Measurements from ENCODE around the gene MRPL38.

DNA sequence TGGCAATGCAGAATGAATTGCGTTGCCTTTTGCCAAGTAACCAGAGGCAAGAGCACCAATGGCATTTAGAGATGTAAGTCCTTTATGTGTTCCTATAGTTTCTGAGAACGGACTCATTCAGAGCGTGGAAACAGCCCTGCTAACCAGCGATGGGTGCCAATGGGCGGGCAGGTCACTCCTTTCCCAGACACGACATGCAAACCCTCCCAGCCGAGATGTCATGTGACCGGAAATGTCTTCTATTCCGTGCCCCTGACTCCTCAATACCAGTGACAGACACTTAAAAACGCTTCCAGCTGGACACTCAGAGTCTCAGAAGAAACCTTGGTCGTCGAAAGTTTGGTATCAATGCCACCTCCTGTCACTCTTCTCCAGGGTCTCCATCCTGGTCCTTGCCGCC, 33.0 kb upstream of the MRPL38 start:
- TF ChIP-seq EZH2 (IDR thresholded peaks at IDR 0.05; ENCODE audit: borderline replicate concordance, low read depth, low read length, severe bottlenecking), result no peak
- TF ChIP-seq, protein P1, sequence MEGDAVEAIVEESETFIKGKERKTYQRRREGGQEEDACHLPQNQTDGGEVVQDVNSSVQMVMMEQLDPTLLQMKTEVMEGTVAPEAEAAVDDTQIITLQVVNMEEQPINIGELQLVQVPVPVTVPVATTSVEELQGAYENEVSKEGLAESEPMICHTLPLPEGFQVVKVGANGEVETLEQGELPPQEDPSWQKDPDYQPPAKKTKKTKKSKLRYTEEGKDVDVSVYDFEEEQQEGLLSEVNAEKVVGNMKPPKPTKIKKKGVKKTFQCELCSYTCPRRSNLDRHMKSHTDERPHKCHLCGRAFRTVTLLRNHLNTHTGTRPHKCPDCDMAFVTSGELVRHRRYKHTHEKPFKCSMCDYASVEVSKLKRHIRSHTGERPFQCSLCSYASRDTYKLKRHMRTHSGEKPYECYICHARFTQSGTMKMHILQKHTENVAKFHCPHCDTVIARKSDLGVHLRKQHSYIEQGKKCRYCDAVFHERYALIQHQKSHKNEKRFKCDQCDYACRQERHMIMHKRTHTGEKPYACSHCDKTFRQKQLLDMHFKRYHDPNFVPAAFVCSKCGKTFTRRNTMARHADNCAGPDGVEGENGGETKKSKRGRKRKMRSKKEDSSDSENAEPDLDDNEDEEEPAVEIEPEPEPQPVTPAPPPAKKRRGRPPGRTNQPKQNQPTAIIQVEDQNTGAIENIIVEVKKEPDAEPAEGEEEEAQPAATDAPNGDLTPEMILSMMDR (IDR thresholded peaks at IDR 0.05; ENCODE audit: borderline replicate concordance, extremely low read depth, low read length, poor library complexity, severe bottlenecking), result no peak

All from DND-41 (cell line).